GM18517 (cell line): ENCODE results near the gene PPM1E.

Source experiments
- ATAC-seq: cut with Tn5 transposase; IDR thresholded peaks from one replicate; pipeline ENCODE4 v1.9.1; 2021; ENCODE audit warnings: mild to moderate bottlenecking, moderate library complexity; ENCODE audit not compliant: unreplicated experiment

Gene PPM1E

GRCh38 chr17:59028328-59028727 is 272.7 kb downstream of the PPM1E start:
- ATAC-seq = no peak

- no peak for ATAC-seq
Observed at GRCh38 chr17:59030811-59031210, 275.2 kb downstream of the PPM1E start.
